ENCODE measurements around the gene CBX4. TPM values are rescaled to one million over a fixed set of nuclear protein-coding genes. Genes with fewer than 3 reads are reported as not detected.

CBX4 gene
- total and polyA plus RNA-seq, 2 of the 13 experiments (the other 11 are each of a cell fraction or from before 2014, with no cell fraction given), result 25.8 to 50.8 TPM

DNA sequence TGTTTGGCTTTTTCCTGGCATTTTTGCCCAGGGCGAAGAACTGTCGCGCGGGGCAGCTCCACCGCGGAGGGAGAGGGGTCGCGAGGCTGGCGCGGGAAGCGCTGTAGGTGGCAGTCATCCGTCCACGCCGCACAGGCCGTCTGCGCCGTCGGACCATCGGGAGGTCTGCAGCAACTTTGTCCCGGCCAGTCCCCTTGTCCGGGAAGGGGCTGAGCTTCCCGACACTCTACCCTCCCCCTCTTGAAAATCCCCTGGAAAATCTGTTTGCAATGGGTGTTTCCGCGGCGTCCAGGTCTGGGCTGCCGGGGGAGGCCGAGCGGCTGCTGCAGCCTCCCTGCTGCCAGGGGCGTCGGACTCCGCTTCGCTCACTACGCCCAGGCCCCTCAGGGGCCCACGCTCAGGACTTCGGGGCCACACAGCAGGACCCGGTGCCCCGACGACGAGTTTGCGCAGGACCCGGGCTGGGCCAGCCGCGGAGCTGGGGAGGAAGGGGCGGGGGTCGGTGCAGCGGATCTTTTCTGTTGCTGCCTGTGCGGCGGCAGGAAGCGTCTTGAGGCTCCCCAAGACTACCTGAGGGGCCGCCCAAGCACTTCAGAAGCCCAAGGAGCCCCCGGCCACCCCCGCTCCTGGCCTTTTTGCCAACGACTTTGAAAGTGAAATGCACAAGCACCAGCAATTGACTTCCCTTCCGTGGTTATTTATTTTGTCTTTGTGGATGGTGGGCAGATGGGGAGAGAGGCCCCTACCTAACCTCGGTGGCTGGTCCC lies 2.3 kb upstream of the CBX4 start (continued):
- TF ChIP-seq RXRA (CRISPR knock-in tag; IDR thresholded peaks at IDR 0.05) (no peak), LCORL (IDR thresholded peaks at IDR 0.05) (no peak), LCORL (CRISPR knock-in tag; IDR thresholded peaks at IDR 0.05) (peak; percentile 29; the same call in 1 of the 2 replicates), ZKSCAN5 (CRISPR knock-in tag; IDR thresholded peaks at IDR 0.05) (no peak), ELF3 (CRISPR knock-in tag; IDR thresholded peaks at IDR 0.05) (peak; percentile 19; the same call in 1 of the 2 replicates), PRDM4 (CRISPR knock-in tag; IDR thresholded peaks at IDR 0.05; ENCODE audit: borderline replicate concordance) (no peak), SATB2 (CRISPR knock-in tag; IDR thresholded peaks at IDR 0.05) (no peak), ZFY (CRISPR knock-in tag; IDR thresholded peaks at IDR 0.05) (no peak), ZNF672 (CRISPR knock-in tag; IDR thresholded peaks at IDR 0.05) (no peak), ZSCAN21 (CRISPR knock-in tag; IDR thresholded peaks at IDR 0.05; ENCODE audit: borderline replicate concordance) (peak; percentile 50; the same call in 1 of the 2 replicates), NFKBIZ (CRISPR knock-in tag; IDR thresholded peaks at IDR 0.05) (peak; percentile 55; the same call in 1 of the 2 replicates), GMEB2 (CRISPR knock-in tag; IDR thresholded peaks at IDR 0.05; ENCODE audit: low read depth) (no peak), ZNF326 (CRISPR knock-in tag; IDR thresholded peaks at IDR 0.05; ENCODE audit: borderline replicate concordance) (no peak; the same call in 1 of the 2 replicates), ZNF260 (CRISPR knock-in tag; IDR thresholded peaks at IDR 0.05; ENCODE audit: borderline replicate concordance, low read depth) (no peak)
- TF ChIP-seq, protein P1, sequence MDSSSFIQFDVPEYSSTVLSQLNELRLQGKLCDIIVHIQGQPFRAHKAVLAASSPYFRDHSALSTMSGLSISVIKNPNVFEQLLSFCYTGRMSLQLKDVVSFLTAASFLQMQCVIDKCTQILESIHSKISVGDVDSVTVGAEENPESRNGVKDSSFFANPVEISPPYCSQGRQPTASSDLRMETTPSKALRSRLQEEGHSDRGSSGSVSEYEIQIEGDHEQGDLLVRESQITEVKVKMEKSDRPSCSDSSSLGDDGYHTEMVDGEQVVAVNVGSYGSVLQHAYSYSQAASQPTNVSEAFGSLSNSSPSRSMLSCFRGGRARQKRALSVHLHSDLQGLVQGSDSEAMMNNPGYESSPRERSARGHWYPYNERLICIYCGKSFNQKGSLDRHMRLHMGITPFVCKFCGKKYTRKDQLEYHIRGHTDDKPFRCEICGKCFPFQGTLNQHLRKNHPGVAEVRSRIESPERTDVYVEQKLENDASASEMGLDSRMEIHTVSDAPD (CRISPR knock-in tag; IDR thresholded peaks at IDR 0.05), result no peak
- TF ChIP-seq, protein P2, sequence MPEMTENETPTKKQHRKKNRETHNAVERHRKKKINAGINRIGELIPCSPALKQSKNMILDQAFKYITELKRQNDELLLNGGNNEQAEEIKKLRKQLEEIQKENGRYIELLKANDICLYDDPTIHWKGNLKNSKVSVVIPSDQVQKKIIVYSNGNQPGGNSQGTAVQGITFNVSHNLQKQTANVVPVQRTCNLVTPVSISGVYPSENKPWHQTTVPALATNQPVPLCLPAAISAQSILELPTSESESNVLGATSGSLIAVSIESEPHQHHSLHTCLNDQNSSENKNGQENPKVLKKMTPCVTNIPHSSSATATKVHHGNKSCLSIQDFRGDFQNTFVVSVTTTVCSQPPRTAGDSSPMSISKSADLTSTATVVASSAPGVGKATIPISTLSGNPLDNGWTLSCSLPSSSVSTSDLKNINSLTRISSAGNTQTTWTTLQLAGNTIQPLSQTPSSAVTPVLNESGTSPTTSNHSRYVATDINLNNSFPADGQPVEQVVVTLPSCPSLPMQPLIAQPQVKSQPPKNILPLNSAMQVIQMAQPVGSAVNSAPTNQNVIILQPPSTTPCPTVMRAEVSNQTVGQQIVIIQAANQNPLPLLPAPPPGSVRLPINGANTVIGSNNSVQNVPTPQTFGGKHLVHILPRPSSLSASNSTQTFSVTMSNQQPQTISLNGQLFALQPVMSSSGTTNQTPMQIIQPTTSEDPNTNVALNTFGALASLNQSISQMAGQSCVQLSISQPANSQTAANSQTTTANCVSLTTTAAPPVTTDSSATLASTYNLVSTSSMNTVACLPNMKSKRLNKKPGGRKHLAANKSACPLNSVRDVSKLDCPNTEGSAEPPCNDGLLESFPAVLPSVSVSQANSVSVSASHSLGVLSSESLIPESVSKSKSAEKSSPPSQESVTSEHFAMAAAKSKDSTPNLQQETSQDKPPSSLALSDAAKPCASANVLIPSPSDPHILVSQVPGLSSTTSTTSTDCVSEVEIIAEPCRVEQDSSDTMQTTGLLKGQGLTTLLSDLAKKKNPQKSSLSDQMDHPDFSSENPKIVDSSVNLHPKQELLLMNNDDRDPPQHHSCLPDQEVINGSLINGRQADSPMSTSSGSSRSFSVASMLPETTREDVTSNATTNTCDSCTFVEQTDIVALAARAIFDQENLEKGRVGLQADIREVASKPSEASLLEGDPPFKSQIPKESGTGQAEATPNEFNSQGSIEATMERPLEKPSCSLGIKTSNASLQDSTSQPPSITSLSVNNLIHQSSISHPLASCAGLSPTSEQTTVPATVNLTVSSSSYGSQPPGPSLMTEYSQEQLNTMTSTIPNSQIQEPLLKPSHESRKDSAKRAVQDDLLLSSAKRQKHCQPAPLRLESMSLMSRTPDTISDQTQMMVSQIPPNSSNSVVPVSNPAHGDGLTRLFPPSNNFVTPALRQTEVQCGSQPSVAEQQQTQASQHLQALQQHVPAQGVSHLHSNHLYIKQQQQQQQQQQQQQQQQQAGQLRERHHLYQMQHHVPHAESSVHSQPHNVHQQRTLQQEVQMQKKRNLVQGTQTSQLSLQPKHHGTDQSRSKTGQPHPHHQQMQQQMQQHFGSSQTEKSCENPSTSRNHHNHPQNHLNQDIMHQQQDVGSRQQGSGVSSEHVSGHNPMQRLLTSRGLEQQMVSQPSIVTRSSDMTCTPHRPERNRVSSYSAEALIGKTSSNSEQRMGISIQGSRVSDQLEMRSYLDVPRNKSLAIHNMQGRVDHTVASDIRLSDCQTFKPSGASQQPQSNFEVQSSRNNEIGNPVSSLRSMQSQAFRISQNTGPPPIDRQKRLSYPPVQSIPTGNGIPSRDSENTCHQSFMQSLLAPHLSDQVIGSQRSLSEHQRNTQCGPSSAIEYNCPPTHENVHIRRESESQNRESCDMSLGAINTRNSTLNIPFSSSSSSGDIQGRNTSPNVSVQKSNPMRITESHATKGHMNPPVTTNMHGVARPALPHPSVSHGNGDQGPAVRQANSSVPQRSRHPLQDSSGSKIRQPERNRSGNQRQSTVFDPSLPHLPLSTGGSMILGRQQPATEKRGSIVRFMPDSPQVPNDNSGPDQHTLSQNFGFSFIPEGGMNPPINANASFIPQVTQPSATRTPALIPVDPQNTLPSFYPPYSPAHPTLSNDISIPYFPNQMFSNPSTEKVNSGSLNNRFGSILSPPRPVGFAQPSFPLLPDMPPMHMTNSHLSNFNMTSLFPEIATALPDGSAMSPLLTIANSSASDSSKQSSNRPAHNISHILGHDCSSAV (CRISPR knock-in tag; IDR thresholded peaks at IDR 0.05; ENCODE audit: borderline replicate concordance), result no peak
